ENCODE data around the gene KISS1R. TPM values are rescaled to one million over a fixed set of nuclear protein-coding genes. Genes with fewer than 3 reads are reported as not detected.
A peak's percentile ranks its signal among the peaks of the same experiment; 100 is the strongest.

The KISS1R gene
- total RNA-seq, 1 experiment from 2014 or later = 16.6 TPM

DNA sequence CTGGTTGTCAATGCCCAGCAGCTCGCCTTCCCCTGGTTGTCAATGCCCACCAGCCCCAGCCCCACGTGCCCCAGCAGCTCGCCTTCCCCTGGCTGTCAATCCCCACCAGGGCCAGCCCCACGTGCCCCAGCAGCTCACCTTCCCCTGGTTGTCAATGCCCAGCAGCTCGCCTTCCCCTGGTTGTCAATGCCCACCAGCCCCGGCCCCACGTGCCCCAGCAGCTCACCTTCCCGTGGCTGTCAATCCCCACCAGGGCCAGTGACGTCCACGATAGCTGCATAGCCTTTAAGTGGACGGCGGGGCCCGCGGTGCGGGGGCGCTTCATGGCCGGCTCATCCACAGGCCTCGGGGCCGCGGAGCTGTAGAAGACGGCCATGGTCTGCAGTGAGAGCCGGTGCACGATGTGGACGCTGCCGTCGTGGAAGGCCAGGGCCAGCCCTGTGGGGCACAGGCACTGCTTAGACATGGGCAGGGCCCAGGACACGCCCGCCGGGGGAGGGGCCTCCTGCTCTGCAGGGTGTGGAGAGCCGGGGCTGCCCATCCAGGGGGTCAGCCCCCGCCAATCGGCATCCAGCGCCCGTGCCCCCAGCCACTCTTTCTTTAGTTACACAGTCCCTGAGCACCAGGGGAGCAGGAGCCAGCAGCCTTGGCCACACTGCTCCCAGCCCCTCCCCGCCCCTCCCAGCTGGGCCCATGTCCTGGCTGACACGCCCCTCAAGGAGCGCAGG lies 37.3 kb upstream of the KISS1R start:
- ChIA-PET POLR2A (no interaction called here), CTCF (interaction anchor here (0.7 to 1.0 kb wide), 2 partner anchors 102 to 105 kb away, joined by 3 to 4 read pairs; no protein-coding TSS in a partner anchor)
- no peaks in the 10 kb centered on the region for H3K27me3 Mint-ChIP-seq (ENCODE audit: insufficient read depth, unreplicated experiment)
- BruUV-seq (replicated peaks) = no TSS peak
- no peaks in the 10 kb centered on the region for H3K4me1 Mint-ChIP-seq (ENCODE audit: low read depth, unreplicated experiment)
- peaks cover 53% of the 10 kb centered on the region for H3K36me3 Mint-ChIP-seq (ENCODE audit: insufficient read depth, unreplicated experiment)
- no peak overlapping the region for H3K4me3 ChIP-seq (ENCODE audit: low read depth, low read length)
- peaks cover 14% of the 10 kb centered on the region for H3K4me1 ChIP-seq
- no peaks in the 10 kb centered on the region for H3K9me3 ChIP-seq
- 0 out of 2 replicates have a peak, but pooled peaks cover 1% of the 10 kb centered on the region for H3K36me3 ChIP-seq (ENCODE audit: control insufficient read depth, insufficient read depth, low read length)
- no peak overlapping the region for H3K4me3 Mint-ChIP-seq (ENCODE audit: unreplicated experiment)
- H3K27ac Mint-ChIP-seq (ENCODE audit: unreplicated experiment) = no peak overlapping the region
- no peaks in the 10 kb centered on the region for H3K27me3 ChIP-seq (replicated peaks; ENCODE audit: control insufficient read depth, insufficient read depth, low read length)
- TF ChIP-seq, protein P1, sequence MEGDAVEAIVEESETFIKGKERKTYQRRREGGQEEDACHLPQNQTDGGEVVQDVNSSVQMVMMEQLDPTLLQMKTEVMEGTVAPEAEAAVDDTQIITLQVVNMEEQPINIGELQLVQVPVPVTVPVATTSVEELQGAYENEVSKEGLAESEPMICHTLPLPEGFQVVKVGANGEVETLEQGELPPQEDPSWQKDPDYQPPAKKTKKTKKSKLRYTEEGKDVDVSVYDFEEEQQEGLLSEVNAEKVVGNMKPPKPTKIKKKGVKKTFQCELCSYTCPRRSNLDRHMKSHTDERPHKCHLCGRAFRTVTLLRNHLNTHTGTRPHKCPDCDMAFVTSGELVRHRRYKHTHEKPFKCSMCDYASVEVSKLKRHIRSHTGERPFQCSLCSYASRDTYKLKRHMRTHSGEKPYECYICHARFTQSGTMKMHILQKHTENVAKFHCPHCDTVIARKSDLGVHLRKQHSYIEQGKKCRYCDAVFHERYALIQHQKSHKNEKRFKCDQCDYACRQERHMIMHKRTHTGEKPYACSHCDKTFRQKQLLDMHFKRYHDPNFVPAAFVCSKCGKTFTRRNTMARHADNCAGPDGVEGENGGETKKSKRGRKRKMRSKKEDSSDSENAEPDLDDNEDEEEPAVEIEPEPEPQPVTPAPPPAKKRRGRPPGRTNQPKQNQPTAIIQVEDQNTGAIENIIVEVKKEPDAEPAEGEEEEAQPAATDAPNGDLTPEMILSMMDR (IDR thresholded peaks at IDR 0.05; ENCODE audit: insufficient read depth in 1 of 2, low read depth in 1 of 2, low read length in 1 of 2, severe bottlenecking in 1 of 2, unreplicated experiment in 1 of 2) = no peak
- intact Hi-C loops (cut with micrococcal nuclease; ENCODE audit: unreplicated experiment) = no loop called here
- DNase-seq = no peak
- H3K9me3 Mint-ChIP-seq (ENCODE audit: unreplicated experiment) = no peaks in the 10 kb centered on the region

DNA sequence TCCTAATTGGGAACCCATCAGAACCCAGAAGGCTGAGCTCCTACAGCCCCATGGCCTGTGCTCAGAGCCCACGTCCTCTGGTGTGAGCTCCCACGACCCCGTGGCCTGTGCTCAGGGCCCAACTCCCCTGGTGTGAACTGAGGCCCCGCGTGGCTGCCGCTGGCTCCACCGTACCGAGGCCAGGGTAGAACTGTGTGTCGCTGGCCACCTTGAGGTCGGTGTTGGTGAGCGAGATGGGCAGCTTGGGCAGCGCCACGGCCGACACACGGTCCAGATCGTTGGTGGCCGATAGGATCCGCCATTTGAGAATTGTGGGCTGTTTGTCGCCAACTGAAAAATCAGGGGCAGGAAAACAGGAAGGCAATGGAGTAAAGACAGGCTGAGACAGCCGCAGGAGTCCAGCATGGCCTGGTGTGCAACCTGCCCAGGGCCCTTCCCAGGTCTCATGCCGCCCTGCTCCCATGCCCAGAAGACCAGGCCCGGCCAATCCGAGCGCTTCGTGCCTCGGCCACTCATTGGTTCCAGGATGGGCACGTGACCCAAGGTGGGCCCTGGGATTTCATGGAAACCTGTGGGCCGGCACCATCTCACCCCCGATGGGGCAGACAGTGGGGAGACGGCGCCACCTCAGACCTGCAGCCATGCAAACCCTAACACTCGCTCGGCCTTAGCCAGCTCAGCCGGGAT lies 35.6 kb upstream of the KISS1R start:
- H3K27me3 Mint-ChIP-seq (ENCODE audit: insufficient read depth, unreplicated experiment) = no peaks in the 10 kb centered on the region
- H3K9me3 Mint-ChIP-seq (ENCODE audit: unreplicated experiment) = no peaks in the 10 kb centered on the region
- H3K36me3 ChIP-seq (ENCODE audit: control insufficient read depth, insufficient read depth, low read length) = 0 out of 2 replicates have a peak, but pooled peaks cover 1% of the 10 kb centered on the region
- H3K27ac Mint-ChIP-seq (ENCODE audit: unreplicated experiment) = no peak overlapping the region
- peaks cover 45% of the 10 kb centered on the region for H3K36me3 Mint-ChIP-seq (ENCODE audit: insufficient read depth, unreplicated experiment)
- H3K9me3 ChIP-seq = no peaks in the 10 kb centered on the region
- peaks cover 14% of the 10 kb centered on the region for H3K4me1 ChIP-seq
- BruUV-seq (replicated peaks) = no TSS peak
- H3K4me1 Mint-ChIP-seq (ENCODE audit: low read depth, unreplicated experiment) = no peaks in the 10 kb centered on the region
- POLR2A ChIA-PET = no interaction called here
- no peak overlapping the region for H3K4me3 Mint-ChIP-seq (ENCODE audit: unreplicated experiment)
- no peak for DNase-seq
- CTCF ChIA-PET = interaction anchor here (0.7 kb wide), 1 partner anchor 135 kb away, joined by 3 read pairs; no protein-coding TSS in a partner anchor
- no peak overlapping the region for H3K4me3 ChIP-seq (ENCODE audit: low read depth, low read length)
- TF ChIP-seq, protein P1 (IDR thresholded peaks at IDR 0.05; ENCODE audit: insufficient read depth in 1 of 2, low read depth in 1 of 2, low read length in 1 of 2, severe bottlenecking in 1 of 2, unreplicated experiment in 1 of 2) = no peak
- intact Hi-C loops (cut with micrococcal nuclease; ENCODE audit: unreplicated experiment) = no loop called here
- H3K27me3 ChIP-seq (replicated peaks; ENCODE audit: control insufficient read depth, insufficient read depth, low read length) = no peaks in the 10 kb centered on the region

GRCh38 chr19:882871-883497 lies 34.1 kb upstream of the KISS1R start:
- DNase-seq = no peak
- H3K9me3 Mint-ChIP-seq (ENCODE audit: unreplicated experiment) = no peaks in the 10 kb centered on the region
- Histone ChIP-seq H3K4me3 (ENCODE audit: low read depth, low read length) (no peak overlapping the region), H3K27me3 (replicated peaks; ENCODE audit: control insufficient read depth, insufficient read depth, low read length) (no peaks in the 10 kb centered on the region), H3K4me1 (peaks cover 14% of the 10 kb centered on the region), H3K36me3 (ENCODE audit: control insufficient read depth, insufficient read depth, low read length) (0 out of 2 replicates have a peak, but pooled peaks cover 1% of the 10 kb centered on the region), H3K9me3 (no peaks in the 10 kb centered on the region)
- no peak overlapping the region for H3K4me3 Mint-ChIP-seq (ENCODE audit: unreplicated experiment)
- no TSS peak for BruUV-seq (replicated peaks)
- H3K4me1 Mint-ChIP-seq (ENCODE audit: low read depth, unreplicated experiment) = no peaks in the 10 kb centered on the region
- no peaks in the 10 kb centered on the region for H3K27me3 Mint-ChIP-seq (ENCODE audit: insufficient read depth, unreplicated experiment)
- TF ChIP-seq, protein P1 (IDR thresholded peaks at IDR 0.05; ENCODE audit: insufficient read depth in 1 of 2, low read depth in 1 of 2, low read length in 1 of 2, severe bottlenecking in 1 of 2, unreplicated experiment in 1 of 2) = no peak
- peak overlapping the region; percentile 57 for H3K27ac Mint-ChIP-seq (ENCODE audit: unreplicated experiment)
- peaks cover 55% of the 10 kb centered on the region for H3K36me3 Mint-ChIP-seq (ENCODE audit: insufficient read depth, unreplicated experiment)
- CTCF ChIA-PET = no interaction called here
- POLR2A ChIA-PET = no interaction called here
- intact Hi-C loops (cut with micrococcal nuclease; ENCODE audit: unreplicated experiment) = no loop called here
